Measurements from ENCODE around the gene PKN2. TPM values are rescaled to one million over a fixed set of nuclear protein-coding genes. Genes with fewer than 3 reads are reported as not detected.

Gene PKN2
- total and polyA plus RNA-seq, 2 of the 8 experiments (the other 6 are each of a cell fraction or from before 2014, with no cell fraction given) = 7.8 to 32.0 TPM

GRCh38 chr1:88802950-88803349 is 118.9 kb downstream of the PKN2 start (continued):
- TF ChIP-seq GABPA (IDR thresholded peaks at IDR 0.05; ENCODE audit: borderline replicate concordance, insufficient read depth, low read length) (no peak), CEBPB (IDR thresholded peaks at IDR 0.05; ENCODE audit: low read depth, low read length) (no peak)

Data from H1 (cell line).